ENCODE data around the gene RNU5B-1. TPM values are rescaled to one million over a fixed set of nuclear protein-coding genes. Genes with fewer than 3 reads are reported as not detected.
A peak's percentile ranks its signal among the peaks of the same experiment; 100 is the strongest.

The RNU5B-1 gene
- total RNA-seq, 3 donors from 2014 or later: 15.9 to 32.0 TPM; not detected in 1

DNA sequence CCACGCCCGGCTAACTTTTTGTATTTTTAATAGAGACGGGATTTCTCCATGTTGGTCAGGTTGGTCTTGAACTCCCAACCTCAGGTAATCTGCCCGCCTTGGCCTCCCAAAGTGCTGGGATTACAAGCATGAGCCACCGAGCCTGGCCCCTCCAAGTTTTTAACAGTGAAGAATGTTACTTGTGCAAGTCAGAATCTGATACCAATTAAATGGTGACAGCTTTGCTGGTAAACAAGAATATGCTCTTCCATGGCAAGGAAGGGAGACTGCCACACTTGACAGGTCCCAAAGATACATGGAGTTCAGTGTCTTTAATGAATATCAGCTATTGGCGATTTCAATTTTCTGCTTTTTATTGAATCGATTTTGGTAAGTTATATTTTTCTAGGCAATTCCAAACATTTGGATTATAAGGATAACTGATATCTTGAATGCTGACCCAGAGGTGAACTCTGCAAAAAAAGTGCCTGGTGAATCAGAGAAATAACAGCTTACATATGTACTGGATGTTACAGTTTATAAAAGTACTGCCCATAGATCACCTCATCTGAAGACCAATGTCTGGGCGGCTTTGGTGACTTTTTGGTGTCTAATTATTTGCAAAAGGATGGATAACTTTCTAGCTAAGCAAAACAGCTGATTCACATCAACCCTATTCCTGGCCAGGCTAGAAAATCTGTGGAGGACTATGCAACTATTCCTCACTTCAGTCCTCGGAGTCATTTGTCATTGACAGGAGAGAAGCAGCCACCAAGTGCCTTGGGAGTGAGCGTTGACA, 19.0 kb upstream of the RNU5B-1 start:
- Histone ChIP-seq H3K36me3 (ENCODE audit: low read depth) (no peaks in the 10 kb centered on the region), H3K4me1 (ENCODE audit: low read depth) (peaks cover 10% of the 10 kb centered on the region), H3K4me3 (no peak overlapping the region), H3K9me3 (no peaks in the 10 kb centered on the region)
- TF ChIP-seq, protein P1, sequence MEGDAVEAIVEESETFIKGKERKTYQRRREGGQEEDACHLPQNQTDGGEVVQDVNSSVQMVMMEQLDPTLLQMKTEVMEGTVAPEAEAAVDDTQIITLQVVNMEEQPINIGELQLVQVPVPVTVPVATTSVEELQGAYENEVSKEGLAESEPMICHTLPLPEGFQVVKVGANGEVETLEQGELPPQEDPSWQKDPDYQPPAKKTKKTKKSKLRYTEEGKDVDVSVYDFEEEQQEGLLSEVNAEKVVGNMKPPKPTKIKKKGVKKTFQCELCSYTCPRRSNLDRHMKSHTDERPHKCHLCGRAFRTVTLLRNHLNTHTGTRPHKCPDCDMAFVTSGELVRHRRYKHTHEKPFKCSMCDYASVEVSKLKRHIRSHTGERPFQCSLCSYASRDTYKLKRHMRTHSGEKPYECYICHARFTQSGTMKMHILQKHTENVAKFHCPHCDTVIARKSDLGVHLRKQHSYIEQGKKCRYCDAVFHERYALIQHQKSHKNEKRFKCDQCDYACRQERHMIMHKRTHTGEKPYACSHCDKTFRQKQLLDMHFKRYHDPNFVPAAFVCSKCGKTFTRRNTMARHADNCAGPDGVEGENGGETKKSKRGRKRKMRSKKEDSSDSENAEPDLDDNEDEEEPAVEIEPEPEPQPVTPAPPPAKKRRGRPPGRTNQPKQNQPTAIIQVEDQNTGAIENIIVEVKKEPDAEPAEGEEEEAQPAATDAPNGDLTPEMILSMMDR (IDR thresholded peaks at IDR 0.05): no peak
- ATAC-seq (no peak), DNase-seq (no peak)
- intact Hi-C loops (cut with DNase I, micrococcal nuclease): no loop called here

GRCh38 chr15:65286069-65286703, 18.3 kb upstream of the RNU5B-1 start:
- H3K4me1 ChIP-seq (ENCODE audit: low read depth): peaks cover 10% of the 10 kb centered on the region
- DNase-seq: peak; percentile 60 to 76 (median 75)
- intact Hi-C loops (cut with DNase I, micrococcal nuclease): no loop called here

DNA sequence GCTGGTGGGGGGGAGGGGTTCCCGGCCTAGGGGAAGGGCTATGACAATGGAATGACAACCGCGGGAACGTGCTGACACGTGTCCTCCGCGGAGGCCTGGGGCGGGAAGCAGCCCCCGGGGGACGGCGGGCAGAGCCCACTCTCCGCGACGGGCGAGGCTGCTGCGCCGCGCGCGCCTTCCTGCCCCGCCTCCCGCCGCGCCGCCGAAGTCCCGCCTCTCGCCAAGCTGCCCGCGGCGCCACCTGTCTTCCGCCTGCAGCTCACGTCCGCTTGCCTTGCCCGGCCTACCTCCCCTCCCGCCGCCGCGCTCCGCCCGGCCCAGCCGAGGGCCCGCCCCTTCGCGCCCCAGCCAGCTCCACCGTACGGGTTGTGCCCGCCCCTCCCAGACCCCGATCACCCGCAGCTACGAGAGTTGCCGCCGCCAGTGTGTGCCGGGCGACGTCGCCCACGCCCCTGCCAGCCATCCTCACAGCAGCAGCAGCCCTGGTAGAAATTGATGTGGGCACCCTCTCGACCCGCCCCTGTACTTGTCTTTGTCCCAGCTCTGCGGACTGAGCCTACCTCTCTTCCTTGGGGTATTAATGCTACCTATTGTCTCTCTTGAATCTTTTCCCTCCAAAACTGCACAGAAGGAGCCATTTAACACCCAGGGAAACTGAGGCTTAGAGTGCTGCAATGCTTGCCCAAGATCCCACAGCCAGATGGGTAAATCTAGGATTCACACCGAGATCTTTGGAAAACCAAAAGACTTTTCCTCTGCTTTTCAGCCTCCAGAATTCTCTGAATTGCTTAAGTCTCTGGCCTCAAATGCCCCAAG, 17.6 kb upstream of the RNU5B-1 start, which contains the start of gene PARP16:
Gene PARP16, minus strand, starts transcription at position 180 of the 816 bp plus-strand sequence. CDS start 457 bp downstream, outside the sequence.
- intact Hi-C loops (cut with DNase I, micrococcal nuclease): no loop called here
- Histone ChIP-seq H3K9me3 (no peaks in the 10 kb centered on the region), H3K36me3 (ENCODE audit: low read depth) (no peaks in the 10 kb centered on the region), H3K4me1 (ENCODE audit: low read depth) (peaks cover 10% of the 10 kb centered on the region), H3K4me3 (peak within 1 kb of the TSS; percentile 61)
- TF ChIP-seq, protein P1 (IDR thresholded peaks at IDR 0.05): peak; percentile 73
- peak; percentile 92 to 97 (median 97) for DNase-seq
- peak; percentile 98 for ATAC-seq

More at GRCh38 chr15:65286069-65286703, 18.3 kb upstream of the RNU5B-1 start:
- Histone ChIP-seq H3K4me3 (peak overlapping the region; percentile 61), H3K9me3 (no peaks in the 10 kb centered on the region), H3K36me3 (ENCODE audit: low read depth) (no peaks in the 10 kb centered on the region)
- peak; percentile 69 for ATAC-seq
- TF ChIP-seq, protein P1 (IDR thresholded peaks at IDR 0.05): no peak

DNA sequence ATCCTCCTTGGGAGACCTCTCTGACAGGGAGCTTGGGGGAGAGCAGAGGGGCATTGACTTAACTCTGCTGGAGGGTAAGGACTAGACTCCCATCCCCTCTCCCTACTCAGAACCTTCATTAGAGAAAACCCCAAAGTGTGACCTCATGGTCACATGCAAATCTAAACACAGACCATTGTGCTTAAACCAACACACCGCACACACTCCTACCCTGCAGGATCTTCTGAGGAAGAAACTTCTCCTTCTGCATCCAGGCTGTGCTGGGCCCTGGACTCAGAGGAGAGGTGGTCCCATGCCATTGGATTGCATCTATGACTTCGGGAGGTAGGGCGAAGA, 17.0 kb upstream of the RNU5B-1 start:
- Histone ChIP-seq H3K36me3 (ENCODE audit: low read depth) (no peaks in the 10 kb centered on the region), H3K4me1 (ENCODE audit: low read depth) (peaks cover 10% of the 10 kb centered on the region), H3K9me3 (no peaks in the 10 kb centered on the region), H3K4me3 (no peak overlapping the region)
- DNase-seq (no peak), ATAC-seq (no peak)
- TF ChIP-seq, protein P1 (IDR thresholded peaks at IDR 0.05): no peak
- intact Hi-C loops (cut with DNase I, micrococcal nuclease): no loop called here

DNA sequence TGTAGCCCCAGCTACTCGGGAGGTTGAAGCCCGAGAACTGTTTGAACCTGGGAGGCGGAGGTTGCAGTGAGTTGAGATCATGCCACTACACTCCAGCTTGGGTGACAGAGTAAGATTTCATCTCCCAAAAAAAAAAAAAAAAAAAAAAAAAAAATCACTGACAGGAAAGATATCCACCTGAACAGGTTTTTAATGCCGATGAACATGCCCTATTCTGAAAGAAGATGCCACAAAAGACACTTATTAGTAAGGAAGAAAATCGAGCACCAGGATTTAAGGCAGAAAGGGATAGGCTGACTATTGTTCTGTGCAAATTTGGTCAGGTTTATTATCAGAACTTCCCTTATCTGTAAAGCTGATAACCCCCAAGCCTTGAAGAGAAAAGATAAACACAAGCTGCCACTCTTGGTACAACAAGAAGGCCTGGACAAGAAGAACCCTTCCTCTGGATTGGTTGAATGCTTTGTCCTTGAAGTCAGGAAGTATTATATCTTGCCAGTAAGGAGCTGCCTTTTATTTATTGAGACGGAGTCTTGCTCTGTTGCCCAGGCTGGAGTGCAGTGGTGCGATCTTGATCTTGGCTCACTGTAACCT, 15.1 kb upstream of the RNU5B-1 start:
- intact Hi-C loops (cut with DNase I, micrococcal nuclease): no loop called here
- H3K4me3 ChIP-seq: no peak overlapping the region
- H3K4me1 ChIP-seq (ENCODE audit: low read depth): peaks cover 10% of the 10 kb centered on the region
- no peaks in the 10 kb centered on the region for H3K36me3 ChIP-seq (ENCODE audit: low read depth)
- TF ChIP-seq, protein P1 (IDR thresholded peaks at IDR 0.05): no peak
- no peak for ATAC-seq
- no peak for DNase-seq
- no peaks in the 10 kb centered on the region for H3K9me3 ChIP-seq
